Activated T-cell treated with anti-CD3 and anti-CD28 coated beads, Interleukin-2, amount 50 U/mL, for 72 hours (primary cell): ENCODE results near the gene CSNK1G2. TPM values are rescaled to one million over a fixed set of nuclear protein-coding genes. Genes with fewer than 3 reads are reported as not detected.

Experiments
- ATAC-seq, 2 donors: fragments of 150-1000 bp; cut with Tn5 transposase; replicated peaks in 1 of 2; 2 replicates each; pipeline ENCODE4 v1.10.0; 2021; ENCODE audit warnings: moderate library complexity in 2 of 2, mild to moderate bottlenecking in 1 of 2
- DNase-seq, 2 donors: peaks; one replicate each; pipeline ENCODE4 v3.0.0; 2021 to 2022; ENCODE audit warnings: mixed read lengths in 1 of 2
- H3K27ac Mint-ChIP-seq: one replicate; pipeline ENCODE4 v1.8.0; 2022; ENCODE audit warnings: mild to moderate bottlenecking, moderate library complexity, mixed read lengths
- H3K27me3 Mint-ChIP-seq: one replicate; pipeline ENCODE4 v1.8.0; 2022; ENCODE audit warnings: low read depth, mixed read lengths
- H3K36me3 Mint-ChIP-seq, 2 donors: one replicate each; pipeline ENCODE4 v1.8.0; 2022; ENCODE audit warnings: mixed read lengths in 2 of 2, mild to moderate bottlenecking in 1 of 2; ENCODE audit not compliant: insufficient read depth in 2 of 2
- H3K4me1 Mint-ChIP-seq: one replicate; pipeline ENCODE4 v1.8.0; 2022; ENCODE audit warnings: low read depth, mixed read lengths
- H3K4me3 Mint-ChIP-seq, 2 donors: one replicate each; pipeline ENCODE4 v1.8.0; 2022; ENCODE audit warnings: mild to moderate bottlenecking in 2 of 2, mixed read lengths in 2 of 2, moderate library complexity in 2 of 2
- H3K9me3 Mint-ChIP-seq, 2 donors: one replicate each; pipeline ENCODE4 v1.8.0; 2022; ENCODE audit warnings: mixed read lengths in 2 of 2
- total RNA-seq, 2 donors: library from RNA; stranded (reverse); gene quantifications; one replicate each; pipeline ENCODE4 v1.2.3, GENCODE V29; 2022

Gene CSNK1G2
- total RNA-seq, 2 donors from 2014 or later, result 63.7 to 66.5 TPM

- H3K9me3 Mint-ChIP-seq, result no peaks in the 10 kb centered on the region
These were observed 1.3 kb downstream of the CSNK1G2 start for GRCh38 chr19:1942078-1942933.

DNA sequence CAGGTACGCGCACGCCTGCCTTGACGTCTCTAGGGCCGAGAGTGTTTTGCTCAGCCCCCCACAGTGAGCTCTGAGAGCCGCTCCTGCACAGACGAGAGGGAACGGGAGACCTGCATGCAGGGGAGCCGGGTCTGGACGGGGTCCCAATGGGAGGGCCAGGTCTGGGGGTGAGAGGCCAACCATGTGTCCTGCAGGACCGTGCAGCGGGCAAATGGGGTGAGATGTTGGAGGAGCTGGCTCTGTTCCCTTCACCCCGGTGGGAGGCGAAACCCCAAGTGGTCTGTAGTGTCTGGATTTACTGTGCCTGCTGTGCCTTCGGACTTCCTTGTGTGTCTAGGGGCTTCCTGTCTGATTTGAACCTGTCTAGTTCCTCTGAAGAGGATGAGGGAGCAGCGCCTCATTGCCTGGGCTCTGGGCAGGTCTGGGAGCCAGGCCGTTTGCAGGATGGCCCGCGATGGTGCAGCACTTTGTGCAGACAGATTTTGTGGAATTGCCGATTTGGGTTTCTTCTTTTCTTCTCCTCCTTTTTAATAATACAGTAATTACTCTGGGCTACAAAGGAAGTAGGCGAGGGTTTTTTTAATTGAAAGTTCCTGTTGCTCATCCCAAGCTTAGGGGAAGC lies 2.1 kb downstream of the CSNK1G2 start:
- Mint-ChIP-seq H3K4me1 (peaks cover 31% of the 10 kb centered on the region), H3K9me3 (no peaks in the 10 kb centered on the region), H3K4me3 (peak overlapping the region; percentile 88), H3K36me3 (peaks cover 0 to 2% of the 10 kb centered on the region in 2 donors), H3K27me3 (no peaks in the 10 kb centered on the region), H3K27ac (peak overlapping the region; percentile 11)
- ATAC-seq (no peak), DNase-seq (peak in 1 of 2 donors; percentile 12)

More at GRCh38 chr19:1942078-1942933, 1.3 kb downstream of the CSNK1G2 start:
- DNase-seq (peak; percentile 80 to 81), ATAC-seq (peak; percentile 54 to 65)
- H3K27me3 Mint-ChIP-seq, result no peaks in the 10 kb centered on the region
- H3K36me3 Mint-ChIP-seq, result peaks cover 0 to 2% of the 10 kb centered on the region in 2 donors
- peaks cover 31% of the 10 kb centered on the region for H3K4me1 Mint-ChIP-seq
- H3K27ac Mint-ChIP-seq, result peak overlapping the region; percentile 85
- peak overlapping the region; percentile 88 for H3K4me3 Mint-ChIP-seq

GRCh38 chr19:1943661-1944087 lies 2.7 kb downstream of the CSNK1G2 start:
- DNase-seq, result no peak
- peaks cover 31% of the 10 kb centered on the region for H3K4me1 Mint-ChIP-seq
- peak overlapping the region; percentile 88 for H3K4me3 Mint-ChIP-seq
- no peaks in the 10 kb centered on the region for H3K9me3 Mint-ChIP-seq
- ATAC-seq, result no peak
- H3K36me3 Mint-ChIP-seq, result peaks cover 0 to 2% of the 10 kb centered on the region in 2 donors
- H3K27ac Mint-ChIP-seq, result peak overlapping the region; percentile 11
- no peaks in the 10 kb centered on the region for H3K27me3 Mint-ChIP-seq

DNA sequence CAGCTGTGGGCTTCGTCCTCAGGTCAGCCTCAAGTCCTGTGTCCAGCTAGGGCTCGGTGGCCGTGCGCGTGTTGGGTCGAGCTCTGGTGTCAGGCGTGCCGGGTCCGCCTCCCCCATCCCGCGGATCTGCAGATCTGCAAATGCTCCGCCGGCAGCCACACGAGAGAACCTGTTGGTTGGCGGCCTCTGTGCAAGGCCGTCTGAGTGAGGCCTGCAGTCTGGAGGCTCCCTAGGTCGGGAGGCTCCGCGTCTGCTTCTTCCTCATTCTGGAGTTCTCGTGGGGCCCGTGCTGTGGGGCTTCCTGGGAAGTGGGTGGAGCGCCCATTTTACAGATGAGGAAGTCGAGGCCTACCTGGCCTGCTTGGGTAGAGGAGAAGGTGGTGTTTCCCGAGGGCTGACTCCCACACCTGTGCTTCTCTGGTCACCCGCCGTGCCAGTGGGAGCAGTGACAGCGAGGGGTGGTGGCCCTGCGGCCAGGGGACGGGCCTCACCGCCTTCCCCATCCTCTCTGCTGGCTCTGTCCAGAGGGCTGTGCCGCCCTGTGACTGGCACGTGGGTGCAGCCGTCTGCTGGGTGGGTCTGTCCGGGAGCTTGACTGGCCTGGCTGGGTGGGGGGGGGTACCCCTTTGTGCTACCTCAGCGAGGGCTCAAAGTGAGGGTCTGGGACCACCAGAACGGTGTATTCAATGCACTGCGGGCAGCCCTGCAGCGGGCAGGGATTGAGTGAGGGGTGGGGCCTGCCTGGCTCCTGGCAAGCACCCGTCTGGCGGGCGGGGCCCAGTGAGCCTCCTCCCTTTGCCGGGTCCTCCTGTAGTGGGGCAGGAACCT lies 3.3 kb downstream of the CSNK1G2 start:
- no peaks in the 10 kb centered on the region for H3K9me3 Mint-ChIP-seq
- no peak overlapping the region for H3K27ac Mint-ChIP-seq
- H3K4me3 Mint-ChIP-seq, result peak overlapping the region; percentile 37 to 88
- ATAC-seq (no peak), DNase-seq (no peak)
- peaks cover 0 to 2% of the 10 kb centered on the region in 2 donors for H3K36me3 Mint-ChIP-seq
- H3K4me1 Mint-ChIP-seq, result peaks cover 34% of the 10 kb centered on the region
- no peaks in the 10 kb centered on the region for H3K27me3 Mint-ChIP-seq

DNA sequence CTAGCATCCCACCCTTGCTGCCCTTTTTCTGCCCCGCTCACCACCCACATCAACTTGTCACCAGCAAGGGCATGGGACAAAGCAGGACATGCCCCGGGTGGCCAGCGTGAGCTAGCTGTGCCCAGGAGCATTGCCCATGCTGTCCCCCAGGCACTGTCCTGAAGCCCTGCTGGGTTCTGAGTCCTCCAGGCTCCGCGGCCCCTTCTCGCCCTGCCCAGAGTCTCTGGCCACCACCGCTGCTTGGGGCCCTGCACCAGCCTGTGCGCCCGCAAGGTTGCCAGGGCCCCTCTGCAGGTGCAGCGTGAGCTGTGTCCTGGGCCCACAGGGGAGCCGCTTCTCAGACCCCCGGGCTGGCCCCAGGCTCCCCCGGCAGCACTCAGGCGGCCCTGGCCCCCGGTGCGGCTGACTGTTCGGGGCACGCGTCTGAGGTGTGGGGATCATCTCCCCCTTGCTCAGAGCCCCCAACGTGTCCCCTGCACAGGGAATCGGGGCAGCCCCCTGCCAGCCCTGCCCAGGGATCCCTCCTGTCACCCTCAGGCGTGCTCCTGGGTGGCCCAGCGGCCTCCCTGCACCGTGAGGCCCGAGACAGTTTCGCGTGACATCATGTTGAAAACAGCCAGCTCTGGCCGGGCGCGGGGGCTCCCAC lies 4.1 kb downstream of the CSNK1G2 start:
- ATAC-seq (no peak), DNase-seq (no peak)
- Mint-ChIP-seq H3K4me3 (peak overlapping the region in 1 of 2 donors; percentile 29), H3K36me3 (peaks cover 0 to 2% of the 10 kb centered on the region in 2 donors), H3K27me3 (no peaks in the 10 kb centered on the region), H3K9me3 (no peaks in the 10 kb centered on the region), H3K4me1 (peaks cover 29% of the 10 kb centered on the region), H3K27ac (no peak overlapping the region)

- H3K9me3 Mint-ChIP-seq, result no peaks in the 10 kb centered on the region
- no peak overlapping the region for H3K4me3 Mint-ChIP-seq
- H3K4me1 Mint-ChIP-seq, result peaks cover 27% of the 10 kb centered on the region
- peaks cover 0 to 2% of the 10 kb centered on the region in 2 donors for H3K36me3 Mint-ChIP-seq
- H3K27me3 Mint-ChIP-seq, result no peaks in the 10 kb centered on the region
- DNase-seq, result peak; percentile 35 to 38
- no peak overlapping the region for H3K27ac Mint-ChIP-seq
- ATAC-seq, result no peak
These were observed 4.9 kb downstream of the CSNK1G2 start for GRCh38 chr19:1945899-1946298.

GRCh38 chr19:1947651-1948209 lies 6.8 kb downstream of the CSNK1G2 start:
- Mint-ChIP-seq H3K4me3 (no peak overlapping the region), H3K27me3 (no peaks in the 10 kb centered on the region), H3K9me3 (no peaks in the 10 kb centered on the region), H3K27ac (no peak overlapping the region), H3K36me3 (no peaks in the 10 kb centered on the region), H3K4me1 (peaks cover 24% of the 10 kb centered on the region)
- ATAC-seq (no peak), DNase-seq (no peak)

- H3K4me1 Mint-ChIP-seq, result peaks cover 10% of the 10 kb centered on the region
- no peak overlapping the region for H3K27ac Mint-ChIP-seq
- H3K36me3 Mint-ChIP-seq, result no peaks in the 10 kb centered on the region
- ATAC-seq, result no peak
- no peaks in the 10 kb centered on the region for H3K27me3 Mint-ChIP-seq
- no peak overlapping the region for H3K4me3 Mint-ChIP-seq
- no peak for DNase-seq
- H3K9me3 Mint-ChIP-seq, result no peaks in the 10 kb centered on the region
These were observed 8.5 kb downstream of the CSNK1G2 start for GRCh38 chr19:1949304-1950101.

GRCh38 chr19:1950640-1951039 lies 9.7 kb downstream of the CSNK1G2 start:
- DNase-seq, result no peak
- H3K9me3 Mint-ChIP-seq, result no peaks in the 10 kb centered on the region
- no peaks in the 10 kb centered on the region for H3K36me3 Mint-ChIP-seq
- no peaks in the 10 kb centered on the region for H3K27me3 Mint-ChIP-seq
- H3K4me3 Mint-ChIP-seq, result no peak overlapping the region
- H3K27ac Mint-ChIP-seq, result no peak overlapping the region
- peaks cover 9% of the 10 kb centered on the region for H3K4me1 Mint-ChIP-seq
- no peak for ATAC-seq

GRCh38 chr19:1952635-1953034 lies 11.7 kb downstream of the CSNK1G2 start:
- Mint-ChIP-seq H3K9me3 (no peaks in the 10 kb centered on the region), H3K36me3 (no peaks in the 10 kb centered on the region), H3K4me3 (no peak overlapping the region), H3K27me3 (no peaks in the 10 kb centered on the region), H3K27ac (no peak overlapping the region), H3K4me1 (peaks cover 9% of the 10 kb centered on the region)
- DNase-seq (no peak), ATAC-seq (no peak)

GRCh38 chr19:1953037-1953436 lies 12.1 kb downstream of the CSNK1G2 start:
- ATAC-seq (no peak), DNase-seq (no peak)
- no peak overlapping the region for H3K4me3 Mint-ChIP-seq
- no peaks in the 10 kb centered on the region for H3K9me3 Mint-ChIP-seq
- no peaks in the 10 kb centered on the region for H3K36me3 Mint-ChIP-seq
- H3K4me1 Mint-ChIP-seq, result peaks cover 9% of the 10 kb centered on the region
- H3K27me3 Mint-ChIP-seq, result no peaks in the 10 kb centered on the region
- no peak overlapping the region for H3K27ac Mint-ChIP-seq
